GM19238 (cell line): ENCODE results near the gene TAL2.
"Not testable (repeated sequence)": the region's sequence is repeated elsewhere in the genome, so short reads cannot be mapped to it uniquely, and the experiment has no call there.

Source experiments
- DNase-seq: peaks from one replicate; pipeline ENCODE4 v3.0.0; 2011; ENCODE audit warnings: low spot score; ENCODE audit not compliant: insufficient read length

Gene TAL2

GRCh38 chr9:105673850-105674387 is 11.7 kb downstream of the TAL2 start:
- DNase-seq: no peak

- DNase-seq: no peak
Observed at GRCh38 chr9:105676351-105676923, 14.2 kb downstream of the TAL2 start.

DNA sequence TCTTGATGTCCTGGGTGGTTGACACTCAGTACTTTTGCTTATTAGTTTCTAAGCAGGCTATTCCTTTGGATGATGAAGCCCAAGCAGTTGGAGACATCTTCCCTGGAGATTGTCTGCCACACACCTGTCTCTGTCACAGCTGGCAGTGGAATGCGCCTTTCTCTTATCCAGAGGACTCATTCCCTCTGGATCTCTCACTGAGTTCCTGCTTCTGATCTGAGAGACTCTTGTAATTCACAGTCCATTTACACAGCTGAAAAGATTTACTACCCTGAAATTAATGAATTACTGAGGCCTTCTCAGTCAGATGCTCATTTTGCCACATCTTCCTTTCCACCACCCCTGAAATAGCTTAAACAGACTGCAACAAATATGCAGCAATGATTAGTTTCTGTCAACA is 15.9 kb downstream of the TAL2 start:
- DNase-seq: no peak

GRCh38 chr9:105678781-105679180 is 16.5 kb downstream of the TAL2 start:
- DNase-seq: no peak

DNA sequence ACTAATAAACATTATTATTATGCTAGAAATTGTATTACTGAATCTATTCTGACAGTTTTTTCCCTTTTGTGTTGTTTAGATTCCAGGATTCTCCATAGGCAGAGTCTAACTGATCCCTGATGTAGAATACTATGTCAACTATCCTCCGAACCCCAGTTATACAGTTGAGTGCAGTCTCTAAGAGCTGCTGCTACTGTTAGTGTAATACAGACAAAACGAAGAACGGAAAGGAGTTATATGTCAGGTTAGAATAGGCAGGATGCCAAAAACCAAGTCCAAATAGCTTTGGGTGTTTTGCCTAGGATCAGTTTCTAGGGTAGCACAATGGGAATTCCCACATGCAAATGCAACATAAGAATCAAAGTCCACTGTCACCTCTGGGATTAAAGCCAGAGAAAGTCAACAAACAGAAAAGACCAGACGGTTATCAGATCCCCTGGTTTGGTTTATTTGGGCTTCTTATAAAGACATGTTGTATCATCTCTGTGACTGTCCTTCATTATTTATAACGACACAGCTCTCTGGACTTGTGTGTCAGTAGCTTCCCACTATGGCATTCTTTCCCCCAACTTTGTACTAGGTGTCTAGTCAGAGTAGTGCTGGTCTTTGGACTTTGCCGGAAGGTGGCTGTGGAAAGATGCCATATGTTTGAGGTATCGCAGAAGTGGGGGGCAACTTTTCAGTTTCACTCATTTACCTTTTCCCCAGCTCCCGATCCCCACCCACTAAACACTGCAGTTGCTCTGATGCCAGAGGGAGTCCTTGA is 17.2 kb downstream of the TAL2 start:
- no peak for DNase-seq

DNA sequence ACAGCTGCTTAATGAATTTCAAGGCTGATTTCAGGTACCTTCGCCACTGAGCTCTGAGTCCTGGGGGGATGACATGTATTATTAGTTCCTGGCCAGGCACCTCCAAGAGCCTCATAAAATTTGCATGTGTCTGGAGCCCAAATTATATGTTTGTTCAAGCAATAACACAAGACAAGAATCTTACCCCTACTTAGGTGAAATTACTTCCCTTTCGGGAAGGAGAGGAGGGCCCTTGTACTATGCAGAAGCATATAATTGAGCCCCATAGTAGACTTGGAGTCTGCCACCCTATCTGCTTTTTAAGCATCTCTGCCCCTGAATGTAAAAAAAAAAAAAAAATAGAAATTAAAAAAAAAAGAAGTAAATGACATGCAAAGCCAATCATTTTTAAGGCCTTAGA is 19.1 kb downstream of the TAL2 start:
- no peak for DNase-seq

- DNase-seq: no peak
Observed at GRCh38 chr9:105681724-105682123, 19.5 kb downstream of the TAL2 start.

DNA sequence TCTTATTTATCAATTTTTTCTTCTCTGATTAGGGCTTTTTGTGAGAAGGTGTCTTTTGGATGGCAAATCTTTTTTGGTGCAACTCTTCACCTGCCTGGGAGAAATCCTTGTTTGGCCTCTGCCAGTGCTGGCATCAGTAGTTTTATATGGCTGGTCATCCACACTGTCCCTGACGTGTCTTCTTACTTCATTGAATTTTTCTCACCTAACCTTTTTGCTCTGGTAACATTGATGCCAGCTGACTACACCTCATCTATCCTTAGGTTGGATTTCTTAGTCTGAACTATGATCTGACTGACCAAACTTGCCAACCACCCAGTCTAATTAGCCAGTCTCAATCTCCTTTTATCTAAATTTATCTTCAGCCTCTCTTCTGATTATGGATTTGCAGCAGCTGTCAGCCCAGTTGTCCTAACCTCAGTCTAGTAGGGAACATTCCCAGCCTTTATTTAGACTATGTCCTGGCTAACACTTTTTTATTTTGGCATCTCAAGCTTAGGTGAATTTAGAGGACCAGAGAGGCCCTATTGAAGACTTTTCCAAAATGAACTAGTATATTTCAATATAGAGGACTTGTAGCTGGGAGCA is 21.5 kb downstream of the TAL2 start:
- DNase-seq: no peak

GRCh38 chr9:105686936-105687335 is 24.7 kb downstream of the TAL2 start:
- DNase-seq: no peak

DNA sequence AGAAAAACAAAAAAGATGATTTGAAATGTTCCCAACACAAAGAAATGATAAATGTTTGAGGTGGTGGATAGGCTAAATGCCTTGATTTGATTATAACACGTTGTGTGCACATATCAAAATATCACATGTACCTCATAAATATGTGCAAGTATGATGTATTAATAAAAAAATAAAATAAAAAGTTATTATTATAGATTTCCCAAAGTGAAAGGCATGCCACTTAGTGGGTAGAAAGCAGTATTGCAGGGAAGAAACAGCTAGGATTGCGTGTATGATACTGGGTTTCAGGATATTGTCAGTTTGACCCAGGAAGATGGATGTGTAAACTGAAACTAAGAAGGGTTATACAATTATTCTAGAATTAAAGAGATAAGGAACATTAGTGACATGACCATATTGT is 28.5 kb downstream of the TAL2 start:
- DNase-seq: no peak

DNA sequence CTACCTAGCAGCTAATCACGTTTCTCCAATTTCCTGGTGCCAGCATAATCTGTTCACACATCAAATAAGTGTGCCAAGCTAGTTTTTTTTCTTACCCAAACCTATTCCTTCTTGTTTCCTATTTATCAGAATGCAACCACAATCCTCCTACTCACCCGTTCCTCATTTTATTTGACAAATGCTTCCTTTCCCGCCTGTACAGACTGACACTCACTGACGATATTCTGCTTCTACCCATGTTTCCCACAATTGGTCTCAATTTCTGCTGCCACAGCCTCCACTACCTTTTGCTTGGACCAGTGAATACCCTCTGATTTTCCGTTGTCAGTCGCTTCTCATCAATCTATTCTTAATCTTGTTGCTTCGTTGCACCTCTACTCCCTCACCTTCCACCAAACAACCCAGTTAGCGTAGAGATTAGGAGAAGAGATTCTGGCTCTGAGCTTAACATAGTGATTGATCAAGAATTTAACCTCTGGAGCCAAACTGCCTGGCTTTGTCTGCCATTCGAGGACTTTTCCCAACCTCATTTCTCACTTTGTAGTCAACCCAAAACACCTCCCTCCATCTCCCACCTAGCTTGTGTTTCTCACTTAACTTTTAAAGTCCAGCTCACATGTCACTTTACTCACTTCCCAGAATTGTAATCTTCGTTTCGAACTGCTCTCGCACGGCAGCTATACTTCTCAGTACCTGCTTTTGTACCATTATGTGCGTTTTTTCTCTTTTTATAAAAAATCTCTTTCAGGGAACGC is 31.4 kb downstream of the TAL2 start:
- DNase-seq: no peak

- peak; percentile 84 for DNase-seq
Observed at GRCh38 chr9:105694190-105694847, 32.1 kb downstream of the TAL2 start, which contains the start of gene TMEM38B. TSS of gene TMEM38B (plus strand) at chr9:105694541. CDS start at chr9:105694661, 120 bp downstream.

GRCh38 chr9:105694848-105695581 is 32.8 kb downstream of the TAL2 start:
- DNase-seq: peak; percentile 41

DNA sequence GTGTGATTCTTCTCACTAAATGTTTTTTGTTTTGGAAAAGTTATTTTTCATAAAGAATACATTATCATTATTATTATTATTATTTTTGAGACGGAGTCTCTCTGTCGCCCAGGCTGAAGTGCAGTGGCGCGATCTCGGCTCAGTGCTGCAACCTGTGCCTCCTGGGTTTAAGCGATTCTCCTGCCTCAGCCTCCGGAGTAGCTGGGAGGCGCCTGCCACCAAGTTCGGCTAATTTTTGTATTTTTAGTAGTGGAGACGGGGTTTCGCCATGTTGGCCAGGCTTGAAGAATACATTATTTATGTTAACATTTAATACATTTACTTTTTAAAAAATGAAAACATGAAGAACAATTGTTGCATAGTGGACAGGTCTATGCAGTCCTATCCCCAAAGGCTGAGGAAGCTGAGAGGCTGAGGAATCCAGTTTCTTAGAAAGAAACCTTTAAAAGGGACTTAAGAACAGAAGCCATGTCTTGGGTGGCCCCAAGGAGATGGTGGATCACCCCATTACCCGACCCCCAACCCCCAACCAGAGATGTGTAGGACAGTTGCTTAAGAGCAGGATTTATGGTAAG is 34.0 kb downstream of the TAL2 start:
- no peak for DNase-seq

GRCh38 chr9:105697871-105698270 is 35.6 kb downstream of the TAL2 start:
- DNase-seq: no peak

- DNase-seq: no peak
Observed at GRCh38 chr9:105698348-105698870, 36.2 kb downstream of the TAL2 start.

GRCh38 chr9:105700668-105701067 is 38.4 kb downstream of the TAL2 start:
- DNase-seq: no peak

GRCh38 chr9:105701145-105701544 is 38.9 kb downstream of the TAL2 start:
- no peak for DNase-seq

- DNase-seq: no peak
Observed at GRCh38 chr9:105702207-105702606, 40.0 kb downstream of the TAL2 start.

DNA sequence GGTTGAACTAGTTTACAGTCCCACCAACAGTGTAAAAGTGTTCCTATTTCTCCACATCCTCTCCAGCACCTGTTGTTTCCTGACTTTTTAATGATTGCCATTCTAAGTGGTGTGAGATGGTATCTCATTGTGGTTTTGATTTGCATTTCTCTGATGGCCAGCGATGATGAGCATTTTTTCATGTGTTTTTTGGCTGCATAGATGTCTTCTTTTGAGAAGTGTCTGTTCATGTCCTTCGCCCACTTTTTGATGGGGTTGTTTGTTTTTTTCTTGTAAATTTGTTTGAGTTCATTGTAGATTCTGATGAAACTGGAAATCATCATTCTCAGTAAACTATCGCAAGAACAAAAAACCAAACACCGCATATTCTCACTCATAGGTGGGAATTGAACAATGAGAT is 41.4 kb downstream of the TAL2 start:
- DNase-seq: not testable (repeated sequence)
